Activated T-helper 1 cell treated with anti-CD3 and anti-CD28 coated beads, Interleukin-2, amount 50 U/mL, for 16 hours (primary cell): ENCODE measurements around the gene MPV17L.
"Not testable (repeated sequence)": the region's sequence is repeated elsewhere in the genome, so short reads cannot be mapped to it uniquely, and the experiment has no call there.

Experiments
- DNase-seq, 2 donors: peaks; one replicate each; pipeline ENCODE4 v3.0.0-alpha.2; 2020; ENCODE audit warnings: low read depth in 1 of 2, low spot score in 1 of 2

The MPV17L gene

GRCh38 chr16:15450624-15451023, 55.1 kb downstream of the MPV17L start:
- no peak for DNase-seq

- no peak for DNase-seq
These were observed 55.7 kb downstream of the MPV17L start for GRCh38 chr16:15451098-15451731.

DNA sequence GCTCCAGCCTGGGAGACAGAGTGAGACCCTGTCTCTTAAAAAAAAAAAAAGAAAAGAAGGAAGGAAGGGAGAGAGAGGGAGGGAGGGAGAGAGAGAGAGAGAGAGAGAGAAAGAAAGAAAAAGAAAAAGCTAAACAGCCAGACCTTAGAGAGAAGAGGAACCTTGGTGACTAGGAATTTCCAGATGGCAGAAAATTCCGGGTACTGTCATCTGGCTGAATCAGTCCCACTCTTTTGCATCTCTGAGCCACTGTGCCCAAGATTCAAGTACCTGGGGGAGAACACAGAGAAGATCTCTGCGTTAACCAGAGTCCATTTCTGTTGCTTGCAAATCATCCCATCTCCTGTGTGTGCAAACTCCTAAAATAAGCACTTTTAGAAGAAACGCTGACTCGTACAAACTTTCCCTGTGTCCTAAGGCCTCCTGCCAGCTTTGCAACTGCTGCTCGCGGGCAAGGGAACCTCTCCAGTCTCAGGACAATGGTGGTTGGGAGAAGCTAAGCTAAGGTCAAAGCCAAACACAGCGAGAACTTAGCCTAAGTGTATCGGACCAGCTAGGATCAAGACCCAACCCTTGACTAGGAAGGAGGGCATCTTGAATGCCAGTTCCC, 56.8 kb downstream of the MPV17L start:
- no peak for DNase-seq

GRCh38 chr16:15453296-15453695, 57.7 kb downstream of the MPV17L start:
- not testable (repeated sequence) for DNase-seq

DNA sequence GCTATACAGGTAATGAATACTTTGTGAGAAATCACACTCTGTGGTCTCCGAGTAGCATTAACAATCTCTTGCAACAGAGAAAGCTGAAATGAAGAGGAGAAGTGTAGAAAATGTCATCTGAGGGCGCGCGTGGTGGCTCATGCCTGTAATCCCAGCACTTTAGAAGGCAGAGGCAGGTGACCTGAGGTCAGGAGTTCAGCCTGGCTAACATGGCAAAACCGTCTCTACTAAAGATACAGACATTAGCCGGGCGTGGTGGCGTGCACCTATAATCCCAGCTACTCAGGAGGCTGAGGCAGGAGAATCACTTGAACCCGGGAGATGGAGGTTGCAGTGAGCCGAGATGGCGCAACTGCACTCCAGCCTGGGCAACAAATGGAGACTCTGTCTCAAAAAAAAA, 59.4 kb downstream of the MPV17L start:
- not testable (repeated sequence) for DNase-seq

- DNase-seq = no peak
These were observed 61.8 kb downstream of the MPV17L start for GRCh38 chr16:15457400-15457799.

- DNase-seq = no peak
These were observed 62.4 kb downstream of the MPV17L start for GRCh38 chr16:15457958-15458357.

- DNase-seq = no peak
These were observed 64.2 kb downstream of the MPV17L start for GRCh38 chr16:15459791-15460190.

- DNase-seq = no peak
These were observed 65.0 kb downstream of the MPV17L start for GRCh38 chr16:15460601-15461000.

GRCh38 chr16:15461376-15461775, 65.8 kb downstream of the MPV17L start:
- no peak for DNase-seq
